ENCODE data around the gene SASH3. TPM values are rescaled to one million over a fixed set of nuclear protein-coding genes. Genes with fewer than 3 reads are reported as not detected.

Gene SASH3
- polyA plus RNA-seq, 1 of the 3 experiments (the other 2 are of a cell fraction), result not detected

DNA sequence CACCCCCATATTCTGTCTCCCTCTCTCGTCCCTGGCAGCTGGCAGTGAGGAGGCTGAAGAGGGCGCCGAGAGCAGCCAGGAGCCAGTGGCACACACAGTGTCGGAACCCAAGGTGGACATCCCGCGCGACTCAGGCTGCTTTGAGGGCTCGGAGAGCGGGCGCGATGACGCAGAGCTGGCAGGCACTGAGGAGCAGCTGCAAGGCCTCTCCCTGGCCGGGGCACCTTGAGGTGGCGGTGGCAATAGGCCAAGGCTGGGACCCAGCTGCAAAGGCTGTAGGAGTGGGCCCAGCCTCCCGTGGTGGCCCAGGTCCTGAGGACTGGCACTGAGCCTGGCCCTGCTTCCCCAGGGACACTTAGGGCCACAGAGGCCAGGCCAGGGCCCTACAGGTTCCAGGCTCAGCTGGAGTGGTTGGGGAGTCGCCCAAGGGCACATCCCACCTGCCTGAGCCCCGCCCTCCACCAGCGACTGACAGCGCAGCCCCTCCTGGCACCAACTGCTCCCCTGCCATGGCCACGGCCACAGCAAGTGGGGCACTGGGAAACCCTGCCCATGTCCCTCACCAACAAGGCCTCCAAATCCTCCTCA, 13.9 kb downstream of the SASH3 start:
- no peak for DNase-seq
- H3K4me1 ChIP-seq (ENCODE audit: control insufficient read depth in 1 of 2, insufficient read depth in 2 of 2, low read depth in 1 of 2, low read length in 1 of 2), result no peaks in the 10 kb centered on the region

More for the DNA sequence above, 13.9 kb downstream of the SASH3 start:
- Histone ChIP-seq H3K4me3 (ENCODE audit: low read depth in 2 of 2, low read length in 1 of 2) (no peak overlapping the region), H3K27me3 (ENCODE audit: insufficient read depth) (no peaks in the 10 kb centered on the region), H3K79me2 (ENCODE audit: insufficient read depth) (no peaks in the 10 kb centered on the region), H2AFZ (ENCODE audit: low read depth) (no peak overlapping the region), H4K20me1 (ENCODE audit: insufficient read depth) (no peaks in the 10 kb centered on the region), H3K27ac (ENCODE audit: low read depth in 2 of 2, low read length in 1 of 2) (no peak overlapping the region), H3K4me2 (no peak overlapping the region), H3K9ac (no peak overlapping the region), H3K9me3 (no peaks in the 10 kb centered on the region), H3K9me2 (no peaks in the 10 kb centered on the region), H3F3A (replicated peaks; ENCODE audit: insufficient read depth) (no peaks in the 10 kb centered on the region), H3K36me3 (replicated peaks in 1 of 2; ENCODE audit: control insufficient read depth in 1 of 2, insufficient read depth in 2 of 2, low read length in 1 of 2) (peaks cover 0 to 4% of the 10 kb centered on the region in 2 experiments)
- ChIA-PET POLR2A (no interaction called here), CTCF (interaction anchor here (0.9 kb wide), 1 partner anchor 47 kb away, joined by 3 read pairs; no protein-coding TSS in a partner anchor)
- WGBS (ENCODE audit: low lambda C conversion rate), result 90% methylated on average over 13 of the region's 20 CpGs
- no peak for TF ChIP-seq EP300 (IDR thresholded peaks at IDR 0.05; ENCODE audit: borderline replicate concordance in 1 of 2, low read depth in 1 of 2, low read length in 1 of 2)
- TF ChIP-seq JUND (IDR thresholded peaks at IDR 0.05), result no peak
- TF ChIP-seq NRF1 (IDR thresholded peaks at IDR 0.05; ENCODE audit: low read depth, low read length), result no peak
- no peak for TF ChIP-seq MXI1 (IDR thresholded peaks at IDR 0.05; ENCODE audit: low read depth, low read length)
- TF ChIP-seq MEF2A (IDR thresholded peaks at IDR 0.05; ENCODE audit: borderline replicate concordance, low read depth), result no peak
- TF ChIP-seq GATA2 (CRISPR knock-in tag; IDR thresholded peaks at IDR 0.05), result no peak
- TF ChIP-seq, protein P1, sequence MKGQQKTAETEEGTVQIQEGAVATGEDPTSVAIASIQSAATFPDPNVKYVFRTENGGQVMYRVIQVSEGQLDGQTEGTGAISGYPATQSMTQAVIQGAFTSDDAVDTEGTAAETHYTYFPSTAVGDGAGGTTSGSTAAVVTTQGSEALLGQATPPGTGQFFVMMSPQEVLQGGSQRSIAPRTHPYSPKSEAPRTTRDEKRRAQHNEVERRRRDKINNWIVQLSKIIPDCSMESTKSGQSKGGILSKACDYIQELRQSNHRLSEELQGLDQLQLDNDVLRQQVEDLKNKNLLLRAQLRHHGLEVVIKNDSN (IDR thresholded peaks at IDR 0.05; ENCODE audit: borderline replicate concordance, low read depth), result no peak
- TF ChIP-seq POLR2AphosphoS5 (IDR thresholded peaks at IDR 0.05; ENCODE audit: low read depth, low read length), result no peak
- no peak for TF ChIP-seq CHD2 (IDR thresholded peaks at IDR 0.05; ENCODE audit: low read length, partially characterized antibody)
- TF ChIP-seq, protein P2, sequence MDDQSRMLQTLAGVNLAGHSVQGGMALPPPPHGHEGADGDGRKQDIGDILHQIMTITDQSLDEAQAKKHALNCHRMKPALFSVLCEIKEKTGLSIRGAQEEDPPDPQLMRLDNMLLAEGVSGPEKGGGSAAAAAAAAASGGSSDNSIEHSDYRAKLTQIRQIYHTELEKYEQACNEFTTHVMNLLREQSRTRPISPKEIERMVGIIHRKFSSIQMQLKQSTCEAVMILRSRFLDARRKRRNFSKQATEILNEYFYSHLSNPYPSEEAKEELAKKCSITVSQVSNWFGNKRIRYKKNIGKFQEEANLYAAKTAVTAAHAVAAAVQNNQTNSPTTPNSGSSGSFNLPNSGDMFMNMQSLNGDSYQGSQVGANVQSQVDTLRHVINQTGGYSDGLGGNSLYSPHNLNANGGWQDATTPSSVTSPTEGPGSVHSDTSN (IDR thresholded peaks at IDR 0.05), result no peak
- no peak for TF ChIP-seq REST (IDR thresholded peaks at IDR 0.05; ENCODE audit: low read depth, low read length)
- no peak for TF ChIP-seq IRF3 (IDR thresholded peaks at IDR 0.05; ENCODE audit: low read depth, low read length)
- no peak for TF ChIP-seq FOXJ3 (CRISPR knock-in tag; IDR thresholded peaks at IDR 0.05)
- no peak for TF ChIP-seq NFIC (IDR thresholded peaks at IDR 0.05; ENCODE audit: borderline replicate concordance)
- no peak for TF ChIP-seq USF2 (IDR thresholded peaks at IDR 0.05; ENCODE audit: borderline replicate concordance, low read depth, low read length)
